HG03432 (cell line): Measurements from ENCODE around the gene CHAT.

Experiments used
- ATAC-seq: cut with Tn5 transposase; IDR thresholded peaks from one replicate; pipeline ENCODE4 v1.9.1; 2021; ENCODE audit warnings: mild to moderate bottlenecking, moderate library complexity; ENCODE audit not compliant: unreplicated experiment

CHAT gene

GRCh38 chr10:49627644-49628247, 13.9 kb downstream of the CHAT start:
- ATAC-seq, result no peak

- no peak for ATAC-seq
Measured at GRCh38 chr10:49628599-49628998, 14.8 kb downstream of the CHAT start.

DNA sequence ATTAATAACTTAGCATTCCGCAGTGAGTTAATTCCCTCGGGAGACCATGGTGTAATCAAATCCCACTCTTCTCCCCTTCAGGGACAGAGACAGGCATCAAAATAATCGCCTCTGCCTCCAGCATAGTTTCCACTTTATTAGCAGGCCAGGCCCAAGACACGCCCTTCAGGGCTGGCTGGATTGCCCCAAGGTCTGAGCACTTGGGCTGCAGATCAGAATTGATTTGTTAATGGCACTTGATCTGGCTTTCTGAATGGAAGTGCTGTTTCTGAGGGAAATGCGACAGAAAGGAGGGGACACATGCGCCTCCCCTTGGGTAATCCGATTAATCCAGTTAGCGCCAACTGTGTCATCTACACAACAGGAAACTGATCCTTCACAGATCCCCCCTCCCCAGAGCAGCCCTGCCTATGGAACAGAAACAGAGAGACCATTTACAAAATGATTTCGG, 15.6 kb downstream of the CHAT start:
- no peak for ATAC-seq

DNA sequence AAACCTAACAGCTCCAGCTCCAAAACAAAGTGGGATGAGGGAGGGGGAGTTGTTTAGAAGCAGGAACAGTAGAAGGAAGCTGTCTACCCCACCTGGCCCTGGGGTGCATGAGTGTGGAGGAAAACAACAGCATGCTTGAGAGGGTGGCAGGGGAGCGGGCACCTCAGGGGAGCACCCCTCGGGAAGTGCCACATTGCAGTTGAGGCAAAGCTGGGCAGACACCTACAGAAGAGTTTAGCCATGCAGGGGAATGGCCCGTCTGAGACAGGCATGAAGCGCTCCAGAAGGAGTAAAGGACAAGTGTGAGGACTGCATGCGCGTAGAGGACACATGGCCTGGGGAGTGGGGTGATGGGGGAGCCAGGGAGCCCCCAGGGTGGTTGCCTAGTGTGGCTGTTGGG, 18.1 kb downstream of the CHAT start:
- no peak for ATAC-seq

DNA sequence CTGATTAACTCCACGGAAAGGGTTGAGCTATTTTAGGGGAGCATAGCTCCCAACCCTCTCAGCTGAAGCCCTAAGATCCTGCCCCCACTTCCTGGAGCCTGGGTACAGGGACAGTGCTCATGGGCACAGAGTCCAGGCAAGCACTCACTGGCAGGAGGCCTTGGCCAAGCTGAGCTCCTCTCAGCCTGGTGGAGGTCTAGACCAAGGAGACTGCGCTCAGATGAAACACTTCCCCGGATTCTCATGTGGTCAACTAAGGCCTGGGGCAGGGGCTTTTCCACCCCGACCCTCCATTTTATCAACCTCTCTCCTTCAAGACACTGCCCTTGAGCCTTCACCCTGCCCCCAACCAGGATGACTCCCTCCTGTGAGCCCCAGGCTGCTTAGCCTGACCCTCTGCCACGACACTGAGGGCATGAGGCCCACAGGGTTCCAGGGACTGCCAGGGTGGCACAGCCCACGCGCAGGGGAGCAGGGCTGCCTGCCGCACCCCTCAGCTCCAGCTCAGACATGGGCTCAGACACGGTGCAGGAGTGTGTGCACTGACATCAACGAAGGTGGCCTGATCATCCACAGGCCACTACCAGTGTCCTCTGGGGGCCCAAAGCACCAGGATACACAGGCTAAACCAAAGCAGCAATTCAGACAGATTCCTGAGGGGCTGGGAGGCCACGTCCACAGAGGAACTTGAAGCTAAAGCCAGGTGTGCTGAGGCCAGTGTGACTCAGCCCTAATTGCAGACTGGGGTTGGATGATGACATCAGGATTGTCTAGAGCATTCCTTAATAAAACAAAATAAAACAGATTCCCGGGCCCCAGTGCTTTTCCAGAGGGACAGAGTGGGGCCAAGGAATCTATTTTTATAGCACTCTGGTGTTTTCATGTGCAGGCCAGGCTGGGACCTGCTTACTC, 18.8 kb downstream of the CHAT start:
- ATAC-seq, result no peak

GRCh38 chr10:49633327-49634068, 19.7 kb downstream of the CHAT start:
- ATAC-seq, result no peak

DNA sequence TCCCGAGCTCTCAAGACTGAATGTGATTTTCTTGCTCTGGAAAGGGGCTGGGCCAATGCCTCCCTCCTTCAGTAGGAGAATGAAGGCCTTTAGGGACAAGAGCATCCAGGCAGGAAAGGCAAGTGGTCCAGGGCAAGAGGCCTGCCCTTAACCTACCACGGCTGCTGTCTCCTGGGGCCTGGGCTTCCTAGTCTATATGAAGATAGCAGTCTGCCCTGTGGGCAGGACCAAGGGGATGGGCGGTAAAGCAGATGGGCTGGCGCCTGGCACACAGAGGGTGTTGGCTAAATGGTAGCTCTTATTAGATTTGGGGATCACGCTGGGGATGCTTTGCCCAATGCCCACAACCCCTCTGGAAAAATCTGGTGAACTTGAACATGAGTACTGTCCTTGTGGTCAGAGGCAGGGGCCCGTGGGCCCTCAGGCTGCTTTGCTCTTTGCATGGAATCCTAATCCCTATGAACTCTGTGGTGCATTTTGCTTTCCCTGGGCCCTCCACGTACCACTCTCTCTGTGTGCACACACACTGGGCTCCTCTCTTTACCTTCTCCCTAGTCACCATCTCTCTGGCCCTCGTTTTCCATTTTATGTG, 20.3 kb downstream of the CHAT start:
- no peak for ATAC-seq

GRCh38 chr10:49642311-49642710, 28.5 kb downstream of the CHAT start:
- ATAC-seq, result no peak

DNA sequence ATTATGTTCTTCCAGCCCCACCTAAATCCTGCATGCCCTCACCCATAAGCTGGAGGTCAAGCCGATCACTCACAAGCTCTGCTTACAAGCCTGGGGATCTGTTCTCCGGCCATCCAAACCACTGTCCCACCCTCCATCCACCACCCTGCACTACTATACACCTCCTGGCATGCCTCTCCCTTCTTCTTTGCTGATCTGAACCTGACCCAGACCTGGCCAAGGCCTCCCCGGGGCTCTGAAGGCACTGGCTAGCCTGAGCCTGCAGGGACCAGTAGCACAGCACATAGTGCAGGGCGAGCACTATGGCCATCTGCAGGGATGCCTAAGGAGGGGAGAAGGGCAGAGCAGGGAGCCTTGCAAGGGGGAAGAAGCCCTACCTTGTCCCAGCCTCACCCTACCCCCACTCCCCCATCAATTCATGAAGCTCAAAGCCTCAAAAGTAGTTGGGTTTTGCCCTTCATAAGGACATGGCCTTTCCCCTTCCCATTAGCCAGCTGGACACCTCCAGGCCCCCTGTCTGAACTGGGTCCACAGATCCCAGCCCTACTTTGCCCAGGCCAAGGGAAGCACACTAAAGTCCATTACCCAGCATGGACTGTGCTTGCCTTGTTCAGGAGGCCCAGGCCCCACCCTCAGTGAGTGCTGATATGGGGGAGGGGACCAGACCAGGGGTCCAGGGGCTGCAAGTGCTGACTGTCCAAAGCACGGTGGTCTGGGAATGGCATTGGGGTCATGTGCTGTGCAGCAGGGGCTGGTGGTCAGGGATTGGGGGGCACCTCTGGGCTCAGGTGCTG, 29.6 kb downstream of the CHAT start:
- ATAC-seq, result no peak

DNA sequence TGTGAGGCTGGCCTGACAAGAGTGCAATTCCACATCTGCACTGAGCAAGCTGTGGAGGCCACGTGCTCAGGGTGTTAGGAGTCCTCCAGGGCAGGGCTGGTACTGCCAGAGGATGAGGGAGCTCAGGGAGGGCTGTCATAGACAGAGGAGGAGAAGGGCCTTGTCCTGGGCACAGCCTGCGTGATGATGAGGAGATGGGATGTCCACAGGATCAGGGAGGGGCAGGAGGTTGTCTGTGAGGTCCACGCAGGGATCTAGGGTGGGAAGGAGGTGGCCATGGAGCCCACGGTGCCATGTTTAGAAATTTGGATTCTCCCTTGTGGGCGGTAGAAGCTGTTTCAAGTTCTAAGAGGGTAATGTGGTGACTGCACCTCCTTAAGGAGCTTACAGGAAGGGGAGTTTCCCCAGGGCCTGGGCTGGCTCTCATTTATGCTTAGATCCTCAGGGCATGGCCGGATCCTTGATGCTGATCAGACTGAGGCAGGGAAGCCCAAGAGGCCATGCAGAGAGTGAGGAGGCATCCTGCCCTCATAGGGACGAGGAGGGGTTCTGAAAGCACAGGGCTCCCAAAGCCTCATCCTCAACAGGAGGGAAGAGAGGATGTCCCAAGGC, 30.3 kb downstream of the CHAT start:
- ATAC-seq, result no peak

DNA sequence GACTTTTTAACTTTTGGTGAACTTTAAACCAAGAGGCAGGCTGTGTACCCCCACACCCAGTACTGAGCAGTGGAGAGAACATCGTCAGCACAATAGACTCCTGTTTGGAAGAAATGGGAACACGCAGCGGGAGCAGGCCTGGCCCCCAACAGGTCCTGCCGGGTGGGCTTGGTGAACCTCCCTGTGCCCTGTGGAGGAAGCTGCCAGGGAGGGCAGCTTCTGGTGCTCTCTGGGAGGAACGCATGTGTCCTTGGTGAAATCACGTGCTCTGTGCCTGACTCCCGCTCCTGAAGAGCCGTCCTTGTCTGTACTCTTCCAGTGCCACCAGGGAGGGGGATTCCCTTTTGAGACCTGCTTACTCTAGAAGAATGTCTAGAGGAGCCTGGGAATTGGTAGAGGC, 31.6 kb downstream of the CHAT start:
- no peak for ATAC-seq

GRCh38 chr10:49645871-49646870, 32.3 kb downstream of the CHAT start:
- ATAC-seq, result no peak

DNA sequence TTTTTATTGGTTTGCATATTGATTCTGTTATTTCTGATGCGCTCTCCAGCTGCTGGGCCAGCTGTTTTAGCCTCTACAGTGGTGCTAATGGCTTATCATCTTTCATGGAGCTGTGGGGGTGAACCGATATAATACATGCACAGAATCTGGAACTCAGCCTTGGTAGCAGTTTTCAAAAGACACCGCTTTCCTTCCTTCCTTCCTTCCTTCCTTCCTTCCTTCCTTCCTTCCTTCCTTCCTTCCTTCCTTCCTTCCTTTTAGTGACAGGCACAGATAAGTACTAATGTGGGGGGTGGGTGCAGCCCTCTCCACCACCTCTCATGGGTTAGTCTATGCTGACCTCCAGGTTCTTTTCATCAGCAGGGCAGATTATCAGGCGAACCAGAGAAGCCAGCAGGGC, 33.7 kb downstream of the CHAT start:
- ATAC-seq, result no peak

DNA sequence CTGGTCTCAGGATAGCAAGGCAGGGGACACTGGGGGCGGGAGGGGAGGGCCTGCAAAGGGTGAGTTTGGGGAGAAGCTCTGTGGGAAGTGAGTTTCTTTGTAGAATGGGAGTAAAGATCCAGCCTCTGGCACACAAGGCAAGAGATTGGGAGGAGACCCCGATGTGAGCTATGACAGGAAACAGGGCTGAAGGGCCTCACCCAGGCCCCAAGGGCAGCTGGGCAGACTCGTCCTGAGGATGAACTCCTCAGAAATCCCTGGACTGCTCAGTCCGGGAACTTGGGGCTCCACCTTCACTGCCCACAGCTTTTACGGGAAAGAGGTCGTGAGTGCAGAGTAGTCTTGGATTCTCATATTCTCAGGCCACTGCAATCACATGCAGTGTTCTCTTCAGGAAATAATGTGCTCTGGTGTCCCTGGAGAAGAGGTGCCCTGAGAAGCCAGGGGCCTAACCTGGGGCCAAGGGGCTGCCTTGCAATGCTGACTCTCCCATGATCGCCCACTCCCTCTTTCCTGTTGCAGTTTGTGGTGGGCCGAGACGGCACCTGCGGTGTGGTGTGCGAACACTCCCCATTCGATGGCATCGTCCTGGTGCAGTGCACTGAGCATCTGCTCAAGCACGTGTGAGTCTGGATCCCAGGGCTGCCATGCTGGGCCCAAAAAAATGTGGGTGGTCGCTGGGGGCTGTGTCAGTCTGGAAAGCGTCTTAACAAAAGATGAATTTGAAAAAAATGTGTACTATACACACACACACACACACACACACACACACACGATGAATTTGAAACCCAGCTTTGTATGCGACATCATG, 34.4 kb downstream of the CHAT start:
- no peak for ATAC-seq

GRCh38 chr10:49649294-49649693, 35.5 kb downstream of the CHAT start:
- ATAC-seq, result no peak

- no peak for ATAC-seq
Measured at GRCh38 chr10:49649936-49650723, 36.3 kb downstream of the CHAT start.

GRCh38 chr10:49650724-49651034, 36.8 kb downstream of the CHAT start:
- no peak for ATAC-seq
